Measurements from ENCODE around the gene NCAPD3. TPM values are rescaled to one million over a fixed set of nuclear protein-coding genes. Genes with fewer than 3 reads are reported as not detected.

NCAPD3 gene
- total RNA-seq, 1 experiment from 2014 or later = 52.2 TPM

GRCh38 chr11:134120143-134120850 is 103.5 kb downstream of the NCAPD3 start:
- Histone ChIP-seq H3K79me2 (ENCODE audit: insufficient read depth, low read length) (no peaks in the 10 kb centered on the region), H3K23ac (ENCODE audit: insufficient read length, low read depth, low read length) (no peak overlapping the region), H3K4me2 (ENCODE audit: insufficient read depth, insufficient read length, low read length) (no peak overlapping the region), H3K18ac (ENCODE audit: insufficient read length, low read depth, low read length) (no peak overlapping the region), H2AFZ (ENCODE audit: low read length) (no peak overlapping the region), H4K20me1 (ENCODE audit: control insufficient read depth, insufficient read depth, insufficient read length) (no peaks in the 10 kb centered on the region), H3K14ac (ENCODE audit: insufficient read depth, low read length) (no peak overlapping the region), H3K23me2 (ENCODE audit: insufficient read length, low read depth, low read length, poor library complexity, severe bottlenecking) (peaks cover 3% of the 10 kb centered on the region), H4K91ac (ENCODE audit: insufficient read length, low read depth, low read length) (no peak overlapping the region), H4K5ac (ENCODE audit: insufficient read length, low read depth, low read length) (no peak overlapping the region), H3K4me1 (ENCODE audit: insufficient read depth, low read length) (peaks cover 3% of the 10 kb centered on the region; the same call in 1 of the 2 replicates), H2BK15ac (ENCODE audit: low read depth, low read length) (no peak overlapping the region), H3T11ph (ENCODE audit: low read length) (no peak overlapping the region), H2BK5ac (ENCODE audit: insufficient read length, low read length) (no peak overlapping the region), H3K27me3 (ENCODE audit: insufficient read depth, low read length) (peaks cover 4% of the 10 kb centered on the region; the same call in 1 of the 2 replicates), H4K8ac (replicated peaks; ENCODE audit: insufficient read length, low read depth, low read length) (no peak overlapping the region), H3K79me1 (ENCODE audit: insufficient read depth, low read depth, low read length, poor library complexity, severe bottlenecking) (peaks cover 3% of the 10 kb centered on the region), H2BK12ac (ENCODE audit: insufficient read length, low read depth, low read length) (no peak overlapping the region), H2BK120ac (ENCODE audit: low read depth, low read length, poor library complexity, severe bottlenecking) (no peak overlapping the region), H3K4ac (ENCODE audit: low read depth, low read length) (no peak overlapping the region), H3K56ac (ENCODE audit: insufficient read length, low read depth, low read length) (no peak overlapping the region), H2BK20ac (ENCODE audit: low read depth, low read length, poor library complexity, severe bottlenecking) (no peak overlapping the region), H3K27ac (ENCODE audit: insufficient read length, low read depth, low read length) (no peak overlapping the region), H3K9me3 (ENCODE audit: control insufficient read depth, low read depth, low read length) (no peaks in the 10 kb centered on the region), H3K9ac (ENCODE audit: extremely low read depth, insufficient read length, low read length) (no peak overlapping the region), H2AK5ac (ENCODE audit: insufficient read length, low read length) (no peak overlapping the region)
- Mint-ChIP-seq H3K27ac (no peak overlapping the region), H3K36me3 (ENCODE audit: insufficient read depth in 1 of 3, low read depth in 3 of 3) (no peaks in the 10 kb centered on the region), H3K4me1 (peaks cover 29 to 46% of the 10 kb centered on the region in 2 experiments), H3K9me3 (no peaks in the 10 kb centered on the region), H3K4me3 (no peak overlapping the region), H3K27me3 (ENCODE audit: low read depth) (peaks cover 22% of the 10 kb centered on the region)
- WGBS (ENCODE audit: extremely low coverage, insufficient read length, low lambda C conversion rate) = no CpG with 5 or more reads among the region's 13 CpGs
- TF ChIP-seq, protein P1, sequence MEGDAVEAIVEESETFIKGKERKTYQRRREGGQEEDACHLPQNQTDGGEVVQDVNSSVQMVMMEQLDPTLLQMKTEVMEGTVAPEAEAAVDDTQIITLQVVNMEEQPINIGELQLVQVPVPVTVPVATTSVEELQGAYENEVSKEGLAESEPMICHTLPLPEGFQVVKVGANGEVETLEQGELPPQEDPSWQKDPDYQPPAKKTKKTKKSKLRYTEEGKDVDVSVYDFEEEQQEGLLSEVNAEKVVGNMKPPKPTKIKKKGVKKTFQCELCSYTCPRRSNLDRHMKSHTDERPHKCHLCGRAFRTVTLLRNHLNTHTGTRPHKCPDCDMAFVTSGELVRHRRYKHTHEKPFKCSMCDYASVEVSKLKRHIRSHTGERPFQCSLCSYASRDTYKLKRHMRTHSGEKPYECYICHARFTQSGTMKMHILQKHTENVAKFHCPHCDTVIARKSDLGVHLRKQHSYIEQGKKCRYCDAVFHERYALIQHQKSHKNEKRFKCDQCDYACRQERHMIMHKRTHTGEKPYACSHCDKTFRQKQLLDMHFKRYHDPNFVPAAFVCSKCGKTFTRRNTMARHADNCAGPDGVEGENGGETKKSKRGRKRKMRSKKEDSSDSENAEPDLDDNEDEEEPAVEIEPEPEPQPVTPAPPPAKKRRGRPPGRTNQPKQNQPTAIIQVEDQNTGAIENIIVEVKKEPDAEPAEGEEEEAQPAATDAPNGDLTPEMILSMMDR (conservative IDR thresholded peaks at IDR 0.05) = no peak
- DNase-seq = no peak
